NCI-H2107 (cell line): ENCODE results near the gene FDX2.
"Not testable (repeated sequence)": the region's sequence is repeated elsewhere in the genome, so short reads cannot be mapped to it uniquely, and the experiment has no call there.

ENCODE experiments used
- DNase-seq: peaks from one replicate; lab custom pipeline; 2025; lab: John Stamatoyannopoulos, UW

Gene FDX2

DNA sequence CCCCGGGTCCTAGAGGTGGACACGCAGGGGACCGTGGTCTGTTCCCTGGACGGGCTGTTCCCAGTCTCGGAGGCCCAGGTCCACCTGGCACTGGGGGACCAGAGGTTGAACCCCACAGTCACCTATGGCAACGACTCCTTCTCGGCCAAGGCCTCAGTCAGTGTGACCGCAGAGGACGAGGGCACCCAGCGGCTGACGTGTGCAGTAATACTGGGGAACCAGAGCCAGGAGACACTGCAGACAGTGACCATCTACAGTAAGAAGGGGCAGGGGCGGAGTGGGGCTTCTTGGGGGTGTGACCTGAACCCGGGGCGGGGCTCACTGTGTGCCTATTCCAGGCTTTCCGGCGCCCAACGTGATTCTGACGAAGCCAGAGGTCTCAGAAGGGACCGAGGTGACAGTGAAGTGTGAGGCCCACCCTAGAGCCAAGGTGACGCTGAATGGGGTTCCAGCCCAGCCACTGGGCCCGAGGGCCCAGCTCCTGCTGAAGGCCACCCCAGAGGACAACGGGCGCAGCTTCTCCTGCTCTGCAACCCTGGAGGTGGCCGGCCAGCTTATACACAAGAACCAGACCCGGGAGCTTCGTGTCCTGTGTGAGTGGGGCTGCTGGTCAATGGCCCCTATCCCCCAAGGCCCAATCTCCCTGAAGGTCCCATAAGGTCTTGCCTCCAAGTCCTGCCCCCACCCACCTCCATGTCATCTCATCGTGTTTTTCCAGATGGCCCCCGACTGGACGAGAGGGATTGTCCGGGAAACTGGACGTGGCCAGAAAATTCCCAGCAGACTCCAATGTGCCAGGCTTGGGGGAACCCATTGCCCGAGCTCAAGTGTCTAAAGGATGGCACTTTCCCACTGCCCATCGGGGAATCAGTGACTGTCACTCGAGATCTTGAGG is 31.5 kb downstream of the FDX2 start:
- DNase-seq: no peak

GRCh38 chr19:10283301-10284064 is 32.3 kb downstream of the FDX2 start:
- DNase-seq: no peak

DNA sequence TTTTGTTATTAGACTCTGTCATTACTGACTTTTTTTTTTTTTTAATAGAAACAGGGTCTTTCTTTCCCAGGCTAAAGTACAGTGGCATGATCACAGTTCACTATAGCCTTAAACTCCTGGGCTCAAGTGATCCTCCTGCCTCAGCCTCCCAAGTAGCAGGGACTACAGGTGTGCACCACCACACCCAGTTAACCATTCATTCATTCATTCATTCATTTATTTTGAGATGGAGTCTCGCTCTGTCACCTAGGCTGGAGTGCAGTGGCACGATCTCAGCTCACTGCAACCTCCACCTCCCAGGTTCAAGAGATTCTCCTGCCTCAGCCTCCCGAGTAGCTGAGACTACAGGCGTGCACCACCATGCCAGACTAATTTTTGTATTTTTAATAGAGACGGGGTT is 33.8 kb downstream of the FDX2 start:
- DNase-seq: not testable (repeated sequence)

GRCh38 chr19:10279737-10280442 is 35.9 kb downstream of the FDX2 start:
- no peak for DNase-seq

DNA sequence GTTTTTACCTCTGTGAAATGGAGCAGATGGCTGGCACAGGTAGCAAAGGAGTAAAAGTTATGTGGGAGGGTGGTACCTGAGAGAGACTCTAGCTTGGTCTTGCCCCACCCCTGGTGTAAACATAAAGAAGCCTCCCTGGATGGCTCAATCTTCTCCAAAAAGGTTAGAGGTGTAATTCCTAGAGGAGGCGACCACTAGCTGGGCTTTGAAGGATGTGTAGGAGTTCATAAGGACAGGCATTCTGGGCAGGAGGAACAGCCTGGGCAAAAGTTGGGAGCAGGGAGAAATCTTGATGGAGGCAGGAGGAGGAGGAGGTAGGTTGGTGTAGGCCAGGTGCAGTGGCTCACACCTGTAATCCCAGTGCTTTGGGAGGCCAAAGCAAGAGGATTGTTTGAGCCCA is 36.9 kb downstream of the FDX2 start:
- no peak for DNase-seq

DNA sequence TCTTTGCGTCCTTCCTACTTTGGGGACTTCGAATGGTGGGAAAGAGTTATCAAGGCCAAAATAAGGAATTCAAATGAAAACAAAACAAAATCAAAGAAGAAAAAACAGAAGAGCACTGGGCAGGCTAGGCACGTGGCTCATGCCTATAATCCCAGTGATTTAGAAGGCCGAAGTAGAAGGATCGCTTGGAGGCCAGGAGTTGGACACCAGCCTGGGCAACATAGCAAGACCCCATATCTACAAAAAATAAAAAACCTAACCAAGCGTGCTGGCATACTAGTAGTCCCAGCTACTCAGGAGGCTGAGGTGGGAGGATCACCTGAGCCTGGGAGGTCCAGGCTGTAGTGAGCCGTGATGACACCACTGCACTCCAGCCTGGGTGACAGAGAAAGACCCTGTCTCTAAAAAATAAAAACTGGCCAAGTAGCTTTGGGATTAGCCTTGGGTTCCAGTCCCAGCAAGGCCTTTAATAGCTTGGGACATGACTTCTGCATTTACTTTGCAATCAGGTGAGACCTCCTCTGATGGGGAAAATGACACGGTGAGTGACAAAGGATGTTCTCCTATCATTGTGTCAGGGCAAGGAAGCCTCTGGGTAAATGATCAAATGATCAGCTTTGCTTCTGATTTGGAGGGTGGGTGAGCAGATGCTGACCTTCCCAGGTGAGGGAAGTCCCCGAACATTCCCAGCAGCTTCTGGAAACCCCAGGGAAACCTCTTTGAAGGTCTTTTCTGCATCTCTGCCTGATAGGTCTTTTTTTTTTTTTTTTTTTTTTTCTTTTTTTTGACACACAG is 37.8 kb downstream of the FDX2 start:
- DNase-seq: no peak

DNA sequence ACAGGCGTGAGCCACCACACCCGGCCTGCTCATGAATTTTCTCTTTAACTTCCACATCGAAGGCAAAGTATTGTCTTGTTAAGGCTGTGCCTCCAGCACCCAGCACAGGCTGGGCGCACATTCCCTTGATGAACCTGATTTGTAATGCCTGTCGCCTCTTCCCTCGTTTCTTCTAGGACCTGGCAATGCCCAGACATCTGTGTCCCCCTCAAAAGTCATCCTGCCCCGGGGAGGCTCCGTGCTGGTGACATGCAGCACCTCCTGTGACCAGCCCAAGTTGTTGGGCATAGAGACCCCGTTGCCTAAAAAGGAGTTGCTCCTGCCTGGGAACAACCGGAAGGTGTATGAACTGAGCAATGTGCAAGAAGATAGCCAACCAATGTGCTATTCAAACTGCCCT is 41.2 kb downstream of the FDX2 start:
- DNase-seq: no peak

DNA sequence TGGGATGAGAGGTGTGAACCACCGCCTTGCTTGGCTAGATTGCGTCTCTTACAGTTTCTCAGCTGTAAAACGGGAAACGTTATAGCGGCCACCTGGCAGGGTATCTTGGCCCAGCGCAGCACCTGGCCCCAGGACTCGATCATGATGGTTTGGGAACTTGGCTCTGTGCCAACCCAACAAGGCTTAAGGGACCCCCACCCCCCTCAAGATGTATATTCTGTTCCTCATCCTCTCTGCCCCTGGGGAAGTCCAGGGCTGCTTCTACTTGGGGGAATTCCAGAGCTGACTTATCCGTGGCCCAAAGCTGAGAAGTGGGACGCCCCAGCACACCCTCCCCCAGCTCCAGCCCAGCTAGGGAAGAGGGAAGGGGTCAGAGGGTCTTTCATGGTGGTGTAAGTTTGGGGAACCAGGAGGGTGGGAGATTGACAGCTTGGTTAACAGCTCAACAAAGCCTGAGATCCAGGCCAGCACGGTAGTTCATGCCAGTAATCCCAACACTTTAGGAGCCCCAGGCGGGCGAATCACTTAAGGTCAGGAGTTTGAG is 44.2 kb downstream of the FDX2 start:
- no peak for DNase-seq

DNA sequence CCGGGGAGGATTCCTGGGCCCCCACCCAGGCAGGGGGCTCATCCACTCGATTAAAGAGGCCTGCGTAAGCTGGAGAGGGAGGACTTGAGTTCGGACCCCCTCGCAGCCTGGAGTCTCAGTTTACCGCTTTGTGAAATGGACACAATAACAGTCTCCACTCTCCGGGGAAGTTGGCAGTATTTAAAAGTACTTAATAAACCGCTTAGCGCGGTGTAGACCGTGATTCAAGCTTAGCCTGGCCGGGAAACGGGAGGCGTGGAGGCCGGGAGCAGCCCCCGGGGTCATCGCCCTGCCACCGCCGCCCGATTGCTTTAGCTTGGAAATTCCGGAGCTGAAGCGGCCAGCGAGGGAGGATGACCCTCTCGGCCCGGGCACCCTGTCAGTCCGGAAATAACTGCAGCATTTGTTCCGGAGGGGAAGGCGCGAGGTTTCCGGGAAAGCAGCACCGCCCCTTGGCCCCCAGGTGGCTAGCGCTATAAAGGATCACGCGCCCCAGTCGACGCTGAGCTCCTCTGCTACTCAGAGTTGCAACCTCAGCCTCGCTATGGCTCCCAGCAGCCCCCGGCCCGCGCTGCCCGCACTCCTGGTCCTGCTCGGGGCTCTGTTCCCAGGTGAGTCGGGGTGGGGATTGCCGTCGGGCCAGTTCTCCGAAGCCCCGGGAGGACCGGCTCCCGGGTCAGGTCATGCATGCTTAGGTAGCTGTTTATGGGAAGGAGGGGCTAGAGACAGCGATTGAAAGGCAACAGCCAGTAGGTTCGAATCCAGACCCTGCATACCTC is 45.0 kb downstream of the FDX2 start, which contains the start of gene ICAM1:
ICAM1 (plus strand) TSS at position 505 of the 779 bp plus-strand sequence; CDS start at position 545, 40 bp downstream.
- DNase-seq: no peak

GRCh38 chr19:10270180-10270615 is 45.6 kb downstream of the FDX2 start:
- no peak for DNase-seq

DNA sequence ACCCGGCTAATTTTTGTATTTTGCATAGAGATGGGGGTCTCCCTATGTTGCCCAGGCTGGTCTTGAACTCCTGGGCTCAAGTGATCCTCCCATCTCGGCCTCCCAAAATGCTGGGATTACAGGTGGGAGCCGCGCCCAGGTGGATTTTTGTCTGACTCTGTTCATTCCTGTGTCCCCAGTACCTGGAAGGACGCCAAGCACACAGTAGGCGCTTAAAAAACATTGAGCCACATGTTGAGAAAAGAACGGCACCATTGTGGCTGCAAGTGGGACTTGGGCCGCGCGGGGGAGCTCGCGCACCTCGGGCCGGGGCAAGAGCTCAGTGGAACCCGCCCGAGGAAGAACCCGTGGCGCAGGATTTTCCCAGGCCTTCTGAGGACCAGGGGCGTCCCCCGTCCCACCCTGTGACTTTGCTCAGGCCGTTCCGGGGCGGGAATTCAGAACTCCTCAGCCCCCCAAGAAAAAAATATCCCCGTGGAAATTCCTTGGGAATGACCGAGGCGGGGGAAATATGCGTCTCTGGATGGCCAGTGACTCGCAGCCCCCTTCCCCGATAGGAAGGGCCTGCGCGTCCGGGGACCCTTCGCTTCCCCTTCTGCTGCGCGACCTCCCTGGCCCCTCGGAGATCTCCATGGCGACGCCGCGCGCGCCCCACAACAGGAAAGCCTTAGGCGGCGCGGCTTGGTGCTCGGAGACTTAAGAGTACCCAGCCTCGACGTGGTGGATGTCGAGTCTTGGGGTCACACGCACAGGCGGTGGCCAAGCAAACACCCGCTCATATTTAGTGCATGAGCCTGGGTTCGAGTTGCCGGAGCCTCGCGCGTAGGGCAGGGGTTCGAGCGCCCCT is 46.3 kb downstream of the FDX2 start:
- no peak for DNase-seq

- DNase-seq: no peak
Observed at GRCh38 chr19:10268071-10268470, 47.7 kb downstream of the FDX2 start.

DNA sequence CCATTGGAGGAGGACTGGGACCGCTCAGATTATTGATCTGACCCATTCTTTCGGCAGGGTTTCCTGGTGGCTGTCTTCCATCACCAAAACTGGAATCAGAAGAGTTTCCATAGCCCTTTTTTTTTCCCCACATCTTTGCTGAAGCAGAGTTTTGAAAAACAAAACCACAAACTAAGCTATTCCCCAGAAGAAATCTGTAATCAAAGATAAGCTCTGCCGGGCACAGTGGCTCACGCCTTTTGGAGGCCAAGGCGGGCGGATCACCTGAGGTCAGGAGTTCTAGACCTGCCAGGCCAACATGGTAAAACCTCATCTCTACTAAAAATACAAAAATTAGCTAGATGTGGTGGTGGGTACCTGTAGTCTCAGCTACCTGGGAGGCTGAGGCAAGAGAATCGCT is 49.1 kb downstream of the FDX2 start:
- no peak for DNase-seq

DNA sequence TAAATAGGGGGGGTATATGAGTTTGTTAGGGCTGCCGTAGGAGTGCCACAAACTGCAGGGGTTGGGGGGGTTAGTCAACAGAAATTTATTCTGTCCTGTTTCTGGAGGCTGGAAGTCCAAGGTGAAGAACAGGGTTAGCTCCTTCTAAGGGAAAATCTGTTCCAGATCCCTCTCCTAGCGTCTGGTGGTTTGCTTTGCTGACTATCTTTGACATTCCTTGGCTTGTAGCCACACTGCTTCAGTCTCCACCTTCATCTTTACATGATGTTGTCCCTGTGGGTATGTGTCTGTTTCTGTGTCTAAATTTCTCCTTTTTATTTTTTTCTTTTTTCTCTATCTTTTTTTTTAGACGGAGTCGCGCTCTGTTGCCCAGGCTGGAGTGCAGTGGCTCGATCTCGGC is 53.0 kb downstream of the FDX2 start:
- DNase-seq: no peak

GRCh38 chr19:10260141-10260584 is 55.7 kb downstream of the FDX2 start:
- DNase-seq: no peak
